Liver (tissue), 9 donors: ENCODE measurements around the gene ANKLE1. TPM values are rescaled to one million over a fixed set of nuclear protein-coding genes. Genes with fewer than 3 reads are reported as not detected.
A peak's percentile ranks its signal among the peaks of the same experiment; 100 is the strongest.

Experiments used
- DNase-seq: peaks from one replicate; pipeline ENCODE4 v3.0.0-alpha.2; 2017; ENCODE audit warnings: low spot score
- H3K27ac ChIP-seq, 2 donors: one replicate each; pipeline ENCODE4 v1.7.0; 2013; ENCODE audit warnings: inconsistent platforms in 2 of 2, low read length in 2 of 2, control low read depth in 1 of 2, low read depth in 1 of 2, mild to moderate bottlenecking in 1 of 2
- H3K27me3 ChIP-seq, 4 donors: one replicate each; pipeline versions ENCODE4 v1.6.1 to v1.7.0; 2013; ENCODE audit warnings: low read length in 3 of 4, inconsistent platforms in 1 of 4, mild to moderate bottlenecking in 1 of 4, moderate library complexity in 1 of 4; ENCODE audit not compliant: control insufficient read depth in 4 of 4, insufficient read depth in 4 of 4
- H3K36me3 ChIP-seq, 4 donors: one replicate each; pipeline versions ENCODE4 v1.6.1 to v1.7.0; 2013; ENCODE audit warnings: low read length in 3 of 4, mild to moderate bottlenecking in 3 of 4, low read depth in 1 of 4, moderate library complexity in 1 of 4; ENCODE audit not compliant: control insufficient read depth in 4 of 4, insufficient read depth in 3 of 4
- H3K4me1 ChIP-seq, 4 donors: one replicate each; pipeline versions ENCODE4 v1.6.1 to v1.7.0; 2013; ENCODE audit warnings: low read length in 3 of 4, mild to moderate bottlenecking in 3 of 4, moderate library complexity in 1 of 4; ENCODE audit not compliant: control insufficient read depth in 4 of 4, insufficient read depth in 4 of 4
- H3K4me3 ChIP-seq, 3 donors: one replicate each; pipeline versions ENCODE4 v1.6.1 to v1.7.0; 2013; ENCODE audit warnings: low read length in 3 of 3, control low read depth in 1 of 3, low read depth in 1 of 3, mild to moderate bottlenecking in 1 of 3
- H3K9ac ChIP-seq, 2 donors: one replicate each; pipeline ENCODE4 v1.7.0; 2013; ENCODE audit warnings: low read length in 2 of 2, mild to moderate bottlenecking in 2 of 2, moderate library complexity in 2 of 2, control low read depth in 1 of 2, low read depth in 1 of 2
- H3K9me3 ChIP-seq, 4 donors: one replicate each; pipeline versions ENCODE4 v1.6.1 to v1.7.0; 2013; ENCODE audit warnings: low read length in 3 of 4; ENCODE audit not compliant: control insufficient read depth in 4 of 4
- ATF3 ChIP-seq: IDR thresholded peaks from 2 replicates; pipeline ENCODE4 v1.6.1; 2016; ENCODE audit warnings: antibody characterized with exemption
- EGR1 ChIP-seq, 2 donors: IDR thresholded peaks; 2 replicates each; pipeline ENCODE4 v1.6.1; 2016 to 2018; ENCODE audit warnings: antibody characterized with exemption in 2 of 2, low read depth in 2 of 2
- FOXA1 ChIP-seq: IDR thresholded peaks from 2 replicates; pipeline ENCODE4 v1.6.1; 2016; ENCODE audit warnings: antibody characterized with exemption
- FOXA2 ChIP-seq: IDR thresholded peaks from 2 replicates; pipeline ENCODE4 v1.6.1; 2016; ENCODE audit warnings: antibody characterized with exemption
- HNF4A ChIP-seq, 2 donors: conservative IDR thresholded peaks; 2 replicates each; pipeline ENCODE4 v1.6.1; 2016; ENCODE audit warnings: antibody characterized with exemption in 2 of 2, mild to moderate bottlenecking in 2 of 2
- JUND ChIP-seq, 2 donors: IDR thresholded peaks; 2 replicates each; pipeline ENCODE4 v1.6.1; 2016; ENCODE audit warnings: antibody characterized with exemption in 2 of 2
- NR2F2 ChIP-seq: IDR thresholded peaks from 2 replicates; pipeline ENCODE4 v1.6.1; 2016; ENCODE audit warnings: antibody characterized with exemption
- REST ChIP-seq: IDR thresholded peaks from 2 replicates; pipeline ENCODE4 v1.6.1; 2016; ENCODE audit warnings: antibody characterized with exemption, mild to moderate bottlenecking
- RXRA ChIP-seq, 2 donors: IDR thresholded peaks; 2 replicates each; pipeline ENCODE4 v1.6.1; 2017 to 2018; ENCODE audit warnings: antibody characterized with exemption in 2 of 2, mild to moderate bottlenecking in 1 of 2
- TAF1 ChIP-seq: conservative IDR thresholded peaks from 2 replicates; pipeline ENCODE4 v1.6.1; 2016; ENCODE audit warnings: antibody characterized with exemption, mild to moderate bottlenecking
- WGBS: extraction: QIAGEN DNeasy Blood & Tissue Kit; methylation state at CpG from one replicate; pipeline ENCODE4 v1.1.7; 2013; 5-methylcytosine and 5-hydroxymethylcytosine counted together
- polyA plus RNA-seq, 2 donors: library from polyadenylated mRNA; stranded (reverse) in 1 of 2; unstranded in 1 of 2; fragments of 200-250 nt in 1 of 2; fragments of >200 nt in 1 of 2; fragmentation: Nextera tagmentation in 1 of 2; extraction: Ambion mirVana in 1 of 2; gene quantifications; one replicate each; pipeline versions ENCODE4 v1.2.1 to v1.2.3, GENCODE V29; 2013 to 2015
- total RNA-seq, 2 donors: library from RNA; depleted of rRNA; stranded (reverse); fragments of >200 nt; gene quantifications; one replicate each; pipeline ENCODE4 v1.2.3, GENCODE V29; 2014
- donor health status: healthy.
- donor health status: healthy.
- donor health status: healthy.
- donor health status: healthy.
- donor health status: healthy.

The ANKLE1 gene
- total and polyA plus RNA-seq, 4 donors, result 0.10 to 43.2 (median 0.29) TPM

DNA sequence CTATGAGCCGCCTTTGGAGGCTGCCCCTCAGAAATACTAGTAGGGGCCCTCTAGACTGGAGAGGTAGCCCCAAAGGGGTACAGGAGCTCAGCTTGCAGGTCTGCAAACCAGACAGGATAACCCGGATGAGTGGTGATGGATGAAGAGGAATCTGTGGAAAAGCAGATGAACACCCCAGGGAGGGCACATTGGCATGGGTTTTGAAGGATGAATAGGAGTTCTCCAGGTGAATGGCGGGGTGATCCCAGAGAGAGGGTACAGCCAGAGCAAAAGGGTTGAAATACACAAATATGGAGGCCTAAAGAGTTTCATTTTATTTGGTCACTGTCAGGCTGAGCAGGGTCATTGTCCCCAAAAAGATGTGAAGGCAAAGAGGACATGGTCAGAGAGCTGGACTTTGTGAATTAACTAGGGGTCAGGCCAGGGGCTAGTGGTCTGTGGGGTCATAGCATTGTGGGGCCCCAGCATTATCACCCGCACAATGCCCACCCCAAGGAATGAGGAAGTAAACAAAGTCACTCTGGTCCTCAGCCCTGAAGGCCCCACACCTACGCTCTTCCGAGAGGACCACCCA is 40.8 kb upstream of the ANKLE1 start:
- no peaks in the 10 kb centered on the region for H3K27me3 ChIP-seq
- whole genome bisulfite sequencing, result 76% methylated on average over 6 of the region's 6 CpGs
- no peak overlapping the region for H3K27ac ChIP-seq
- peaks cover 2 to 5% (median 4%) of the 10 kb centered on the region in 4 donors for H3K36me3 ChIP-seq
- peak overlapping the region in 1 of 3 donors; percentile 16 for H3K4me3 ChIP-seq
- no peak overlapping the region for H3K9ac ChIP-seq
- peaks cover 28 to 69% (median 62%) of the 10 kb centered on the region in 4 donors for H3K4me1 ChIP-seq
- peak in 1 of 2 donors; percentile 78 for TF ChIP-seq RXRA (IDR thresholded peaks at IDR 0.05)
- TF ChIP-seq TAF1, result no peak
- no peak for TF ChIP-seq FOXA1
- TF ChIP-seq REST, result no peak
- no peak for TF ChIP-seq ATF3
- no peak for TF ChIP-seq NR2F2
- no peak for TF ChIP-seq JUND (IDR thresholded peaks at IDR 0.05)
- peak in 1 of 2 donors; percentile 55 for TF ChIP-seq HNF4A (conservative IDR thresholded peaks at IDR 0.05)
- no peak for TF ChIP-seq FOXA2
- DNase-seq, result no peak
- H3K9me3 ChIP-seq, result no peaks in the 10 kb centered on the region

DNA sequence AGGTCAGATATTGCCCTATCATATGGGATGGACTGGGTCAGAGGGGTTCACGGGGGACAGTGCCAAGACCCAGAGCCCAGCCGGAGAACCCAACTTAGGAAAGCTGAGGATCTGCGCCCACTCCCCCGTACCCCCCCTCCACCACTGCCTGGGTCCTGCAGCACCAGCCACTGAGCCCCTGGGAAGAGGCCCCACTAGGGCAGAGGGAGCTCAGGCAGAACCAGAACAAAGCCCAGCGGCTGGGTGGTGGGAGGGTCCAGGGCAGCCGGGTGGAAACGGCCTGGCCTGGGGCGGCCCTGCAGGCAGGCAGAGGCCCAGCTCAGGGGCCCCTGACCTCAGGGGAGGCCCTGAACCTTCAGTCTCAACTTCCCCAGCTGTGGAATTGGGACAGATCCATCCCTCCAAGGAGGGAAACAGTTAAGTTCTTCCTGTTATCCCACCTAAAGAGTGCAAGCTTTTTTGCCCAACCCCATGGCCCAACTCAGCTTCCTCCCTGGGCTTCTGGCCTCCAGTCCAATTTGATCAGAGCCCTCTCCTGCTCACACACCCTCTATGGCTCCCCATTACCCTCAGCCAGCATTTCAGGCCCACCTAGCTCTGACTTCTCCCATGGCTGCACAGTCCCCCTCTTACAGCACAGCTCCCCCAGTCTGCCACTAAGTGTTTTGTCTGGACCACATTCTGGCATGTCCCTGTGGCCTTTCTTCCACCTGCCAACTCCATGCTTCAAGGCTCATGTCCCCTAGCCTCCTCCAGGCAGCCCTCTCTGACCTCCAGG is 39.1 kb upstream of the ANKLE1 start:
- Histone ChIP-seq H3K9me3 (no peaks in the 10 kb centered on the region), H3K4me1 (peaks cover 22 to 71% (median 66%) of the 10 kb centered on the region in 4 donors), H3K27ac (peak overlapping the region; percentile 81), H3K27me3 (no peaks in the 10 kb centered on the region), H3K36me3 (peaks cover 2 to 5% (median 4%) of the 10 kb centered on the region in 4 donors), H3K4me3 (peak overlapping the region; percentile 75 to 89 (median 88)), H3K9ac (peak overlapping the region; percentile 12 to 52)
- TF ChIP-seq EGR1 (IDR thresholded peaks at IDR 0.05; ENCODE audit: low read depth in 2 of 2) (no peak), REST (no peak)
- WGBS, result 33% methylated on average over 8 of the region's 8 CpGs
- no peak for DNase-seq
